ENCODE results near the gene NVL. TPM values are rescaled to one million over a fixed set of nuclear protein-coding genes. Genes with fewer than 3 reads are reported as not detected.

NVL gene
- polyA plus RNA-seq, 1 donor from 2014 or later, result 77.3 TPM

GRCh38 chr1:224266915-224267856 is 62.8 kb downstream of the NVL start:
- Histone ChIP-seq H3K79me2 (replicated peaks; ENCODE audit: insufficient read depth, low read length) (no peaks in the 10 kb centered on the region), H3K36me3 (ENCODE audit: insufficient read depth, low read length) (no peaks in the 10 kb centered on the region), H3K4me3 (ENCODE audit: low read length) (no peak overlapping the region), H3K9me2 (ENCODE audit: insufficient read depth, low read length) (no peaks in the 10 kb centered on the region), H3F3A (ENCODE audit: insufficient read depth, low read length, poor library complexity, severe bottlenecking) (no peaks in the 10 kb centered on the region), H3K27ac (ENCODE audit: low read length) (no peak overlapping the region), H3K9ac (ENCODE audit: low read length) (no peak overlapping the region), H3K27me3 (ENCODE audit: insufficient read depth, low read depth, low read length) (no peaks in the 10 kb centered on the region), H3K9me3 (ENCODE audit: low read length) (no peaks in the 10 kb centered on the region), H3K4me2 (ENCODE audit: low read length) (no peak overlapping the region), H2AFZ (ENCODE audit: low read depth, low read length) (no peak overlapping the region), H4K20me1 (ENCODE audit: insufficient read depth) (no peaks in the 10 kb centered on the region)
- TF ChIP-seq MXI1 (conservative IDR thresholded peaks at IDR 0.05; ENCODE audit: poor library complexity, severe bottlenecking), result no peak
- no peak for TF ChIP-seq TAF1 (IDR thresholded peaks at IDR 0.05; ENCODE audit: low read depth)
- TF ChIP-seq EZH2 (IDR thresholded peaks at IDR 0.05; ENCODE audit: borderline replicate concordance, insufficient read depth, low read length, poor library complexity, severe bottlenecking), result no peak
- TF ChIP-seq EP300 (conservative IDR thresholded peaks at IDR 0.05; ENCODE audit: poor library complexity, severe bottlenecking), result no peak
- TF ChIP-seq REST (IDR thresholded peaks at IDR 0.05; ENCODE audit: borderline replicate concordance), result no peak
- TF ChIP-seq POLR2AphosphoS5 (IDR thresholded peaks at IDR 0.05), result no peak
- TF ChIP-seq RAD21 (conservative IDR thresholded peaks at IDR 0.05), result no peak
- TF ChIP-seq SMC3 (conservative IDR thresholded peaks at IDR 0.05; ENCODE audit: poor library complexity), result no peak
- no peak for TF ChIP-seq CTCF (IDR thresholded peaks at IDR 0.05; ENCODE audit: poor library complexity, severe bottlenecking)

GRCh38 chr1:224266105-224266914 is 63.7 kb downstream of the NVL start:
- Histone ChIP-seq H2AFZ (ENCODE audit: low read depth, low read length) (no peak overlapping the region), H3K79me2 (replicated peaks; ENCODE audit: insufficient read depth, low read length) (no peaks in the 10 kb centered on the region), H3K27ac (ENCODE audit: low read length) (no peak overlapping the region), H3K9me3 (ENCODE audit: low read length) (no peaks in the 10 kb centered on the region), H3K4me3 (ENCODE audit: low read length) (no peak overlapping the region), H3K36me3 (ENCODE audit: insufficient read depth, low read length) (no peaks in the 10 kb centered on the region), H3K27me3 (ENCODE audit: insufficient read depth, low read depth, low read length) (no peaks in the 10 kb centered on the region), H4K20me1 (ENCODE audit: insufficient read depth) (no peaks in the 10 kb centered on the region), H3F3A (ENCODE audit: insufficient read depth, low read length, poor library complexity, severe bottlenecking) (no peaks in the 10 kb centered on the region), H3K4me2 (ENCODE audit: low read length) (no peak overlapping the region), H3K9ac (ENCODE audit: low read length) (no peak overlapping the region), H3K9me2 (ENCODE audit: insufficient read depth, low read length) (no peaks in the 10 kb centered on the region)
- TF ChIP-seq SMC3 (conservative IDR thresholded peaks at IDR 0.05; ENCODE audit: poor library complexity) (no peak), MXI1 (conservative IDR thresholded peaks at IDR 0.05; ENCODE audit: poor library complexity, severe bottlenecking) (no peak), REST (IDR thresholded peaks at IDR 0.05; ENCODE audit: borderline replicate concordance) (no peak), EZH2 (IDR thresholded peaks at IDR 0.05; ENCODE audit: borderline replicate concordance, insufficient read depth, low read length, poor library complexity, severe bottlenecking) (no peak), TAF1 (IDR thresholded peaks at IDR 0.05; ENCODE audit: low read depth) (no peak), RAD21 (conservative IDR thresholded peaks at IDR 0.05) (no peak), POLR2AphosphoS5 (IDR thresholded peaks at IDR 0.05) (no peak)

Measured in neural cell (in vitro differentiated cells).